HFF-Myc (cell line): ENCODE data around the gene SPEM2.

Experiments used
- DNase-seq: peaks from one replicate; pipeline ENCODE4 v3.0.0-alpha.2; 2011; ENCODE audit warnings: low read depth; ENCODE audit errors: extremely low read depth
- H3K4me3 ChIP-seq: replicated peaks from 2 replicates; pipeline ENCODE4 v1.5.1; 2011; ENCODE audit warnings: low read depth, mild to moderate bottlenecking, control low read depth, low read length
- CTCF ChIP-seq: IDR thresholded peaks from 2 replicates; pipeline ENCODE4 v1.5.1; 2012; ENCODE audit warnings: mild to moderate bottlenecking, low read depth, low read length, control low read depth; ENCODE audit errors: missing control alignments

Gene SPEM2

DNA sequence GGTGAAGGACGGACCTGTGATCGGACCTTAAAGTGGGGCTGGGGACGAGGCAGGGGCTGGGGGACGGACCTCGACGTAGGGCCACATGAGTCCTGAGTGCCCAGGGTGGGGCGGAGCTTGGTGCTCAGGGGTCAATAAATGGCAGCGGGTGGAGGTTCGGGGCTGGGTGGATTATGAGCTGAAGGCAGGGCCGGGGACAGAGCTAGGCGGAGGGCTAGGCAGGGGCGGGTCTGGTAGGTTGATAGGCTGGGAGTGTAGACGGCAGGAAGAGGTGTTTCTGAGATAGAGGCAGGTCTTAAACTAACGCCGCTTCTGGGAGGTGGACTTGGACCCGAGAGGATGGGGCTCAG is 20.2 kb downstream of the SPEM2 start:
- 0 out of 2 replicates have a peak overlapping the region, but pooled peaks have one; percentile 21 for H3K4me3 ChIP-seq
- TF ChIP-seq CTCF, result no peak
- DNase-seq, result no peak

DNA sequence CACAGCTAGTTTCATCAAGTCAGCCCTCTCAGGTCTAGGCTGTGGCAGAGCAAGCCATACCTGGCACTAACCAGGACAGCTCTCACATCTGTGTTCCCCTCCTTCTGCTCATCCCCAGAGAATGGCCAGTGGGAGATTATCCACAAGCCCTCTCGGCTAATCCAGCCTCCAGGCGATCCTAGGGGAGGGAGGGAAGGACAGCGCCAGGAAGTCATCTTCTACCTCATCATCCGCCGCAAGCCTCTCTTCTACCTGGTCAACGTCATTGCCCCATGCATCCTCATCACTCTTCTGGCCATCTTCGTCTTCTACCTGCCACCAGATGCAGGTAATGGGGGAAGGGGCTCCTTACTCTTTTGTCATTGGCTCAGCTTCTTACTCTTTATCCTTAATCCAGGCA is 23.0 kb downstream of the SPEM2 start:
- DNase-seq, result no peak
- TF ChIP-seq CTCF, result no peak
- H3K4me3 ChIP-seq, result no peak overlapping the region

- H3K4me3 ChIP-seq, result no peak overlapping the region
- TF ChIP-seq CTCF, result no peak
- DNase-seq, result no peak
Measured at GRCh38 chr17:7459961-7460545, 34.6 kb downstream of the SPEM2 start.

GRCh38 chr17:7460850-7461660 is 35.6 kb downstream of the SPEM2 start:
- no peak for TF ChIP-seq CTCF
- DNase-seq, result no peak
- H3K4me3 ChIP-seq, result no peak overlapping the region

- no peak for DNase-seq
- no peak for TF ChIP-seq CTCF
- no peak overlapping the region for H3K4me3 ChIP-seq
Measured at GRCh38 chr17:7462474-7463371, 37.3 kb downstream of the SPEM2 start.

GRCh38 chr17:7463372-7463846 is 38.0 kb downstream of the SPEM2 start:
- H3K4me3 ChIP-seq, result no peak overlapping the region
- DNase-seq, result no peak
- no peak for TF ChIP-seq CTCF
